ENCODE results near the gene KIF7.
"Not testable (repeated sequence)": the region's sequence is repeated elsewhere in the genome, so short reads cannot be mapped to it uniquely, and the experiment has no call there.

The KIF7 gene

GRCh38 chr15:89599021-89599420, 56.2 kb downstream of the KIF7 start:
- no peak for DNase-seq

- no peak for DNase-seq
Observed at GRCh38 chr15:89593018-89593417, 62.2 kb downstream of the KIF7 start.

GRCh38 chr15:89591834-89592233, 63.4 kb downstream of the KIF7 start:
- DNase-seq: no peak

- DNase-seq: no peak
Observed at GRCh38 chr15:89587955-89588354, 67.3 kb downstream of the KIF7 start.

DNA sequence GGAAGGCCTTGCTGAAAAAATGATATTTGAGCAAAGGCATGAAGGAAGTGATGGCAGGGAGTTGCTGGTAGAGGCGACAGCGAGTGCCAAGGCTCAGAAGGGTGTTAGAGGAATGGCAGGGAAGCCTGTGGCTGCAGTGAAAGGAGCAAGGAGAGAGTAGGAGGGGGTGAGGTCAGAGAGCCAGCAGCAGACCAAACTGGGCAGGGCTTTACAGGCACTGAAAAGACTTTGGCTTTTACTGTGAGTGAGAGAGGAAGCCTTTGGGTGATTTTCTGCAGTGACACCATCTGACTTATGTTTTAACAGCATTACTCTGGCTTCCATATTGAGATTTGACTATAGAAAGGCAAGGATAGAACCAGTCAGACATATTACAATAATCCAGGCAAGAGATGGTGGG, 68.6 kb downstream of the KIF7 start:
- no peak for DNase-seq

- not testable (repeated sequence) for DNase-seq
Observed at GRCh38 chr15:89580747-89581146, 74.5 kb downstream of the KIF7 start.

DNA sequence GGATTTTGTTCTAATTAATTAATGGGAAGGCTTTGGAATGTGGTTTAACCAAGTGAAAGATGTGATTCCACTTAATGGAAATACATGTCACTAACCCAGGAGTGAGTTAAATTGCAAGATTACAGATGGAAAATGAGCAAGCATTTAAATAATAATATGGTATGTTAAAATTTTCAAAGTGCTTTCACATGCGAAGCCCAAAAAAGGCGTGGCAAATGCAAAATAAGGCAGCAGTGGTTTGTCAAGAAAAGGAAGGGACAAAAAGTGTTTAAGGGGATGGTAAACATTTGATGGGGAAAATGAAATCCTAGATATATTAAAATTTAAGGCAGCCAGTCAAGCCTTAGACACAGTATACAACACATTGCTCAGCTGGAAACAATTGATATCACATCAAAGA, 77.1 kb downstream of the KIF7 start:
- DNase-seq: no peak

All from NCI-H526 (cell line).